HG03558 (cell line): ENCODE data around the gene DUSP21.
"Not testable (repeated sequence)": the region's sequence is repeated elsewhere in the genome, so short reads cannot be mapped to it uniquely, and the experiment has no call there.

ENCODE experiments used
- ATAC-seq: cut with Tn5 transposase; IDR thresholded peaks from one replicate; pipeline ENCODE4 v1.9.1; 2021; ENCODE audit warnings: moderate number of reproducible peaks; ENCODE audit not compliant: unreplicated experiment; ENCODE audit errors: extremely low read depth

DUSP21 gene

GRCh38 chrX:44843753-44844152, at the start of gene DUSP21:
Gene DUSP21 (plus strand): TSS chrX:44844021. CDS start chrX:44844133, 112 bp downstream.
- ATAC-seq = no peak

DNA sequence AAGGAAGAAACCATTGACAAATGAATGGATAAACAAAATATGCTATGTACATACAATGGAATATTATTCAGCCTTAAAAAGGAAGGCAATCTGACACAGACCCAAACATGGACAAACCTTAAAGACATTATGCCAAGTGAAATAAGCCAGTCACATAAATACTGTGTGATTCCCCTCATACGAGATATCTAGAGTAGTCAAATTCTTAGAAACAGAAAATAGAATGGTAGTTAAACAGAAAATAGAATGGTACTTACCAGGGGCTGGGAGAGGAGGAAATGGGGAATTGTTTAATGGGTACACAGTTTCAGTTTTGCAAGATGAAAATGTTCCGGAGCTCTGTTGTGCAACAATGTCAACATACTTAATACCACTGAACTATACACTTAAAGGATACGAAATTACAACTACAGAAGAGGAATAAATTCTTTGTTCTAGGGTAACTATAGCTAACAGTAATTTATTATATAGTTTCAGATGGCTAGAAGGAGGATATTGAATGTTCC, 47.8 kb upstream of the DUSP21 start:
- no peak for ATAC-seq

GRCh38 chrX:44802613-44803012, 41.2 kb upstream of the DUSP21 start:
- ATAC-seq = no peak

- no peak for ATAC-seq
Observed at GRCh38 chrX:44815681-44816080, 28.1 kb upstream of the DUSP21 start.

DNA sequence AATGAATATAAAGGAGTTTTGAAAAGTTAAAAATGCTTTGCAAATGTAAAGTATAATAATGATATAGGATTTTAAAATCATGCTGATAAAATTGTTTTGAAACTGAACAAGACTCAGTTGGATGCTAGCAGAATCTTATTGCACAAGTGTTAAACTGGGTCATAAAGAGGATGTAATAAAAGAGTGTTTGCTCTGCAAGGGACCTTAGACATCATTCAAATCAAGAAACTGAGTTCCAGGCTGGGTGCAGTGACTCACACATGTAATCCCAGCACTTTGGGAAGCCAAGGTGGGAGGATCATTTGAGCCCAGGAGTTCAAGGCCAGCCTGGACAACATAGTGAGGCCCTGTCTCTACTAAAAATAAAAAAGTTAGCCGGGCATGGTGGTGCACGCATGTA, 27.5 kb upstream of the DUSP21 start:
- no peak for ATAC-seq

DNA sequence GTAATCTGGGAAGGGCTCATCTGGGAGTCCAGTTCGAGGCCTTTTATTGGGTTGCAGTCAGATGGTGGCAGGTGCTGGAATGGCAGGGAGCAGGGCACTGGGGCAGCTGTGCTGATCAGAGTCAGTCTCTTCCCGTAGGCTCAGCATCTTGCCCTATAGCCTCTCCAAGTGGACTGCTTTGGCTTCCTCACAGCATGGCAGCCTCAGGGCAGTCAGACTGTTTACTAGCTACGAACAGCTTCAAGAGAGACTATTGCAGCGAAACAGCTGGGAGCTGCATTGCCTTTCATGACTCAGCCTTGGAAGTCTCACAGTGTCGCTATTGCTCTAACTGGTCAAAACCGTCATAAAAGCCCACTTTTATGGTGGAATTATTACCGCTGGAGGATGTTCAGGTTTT, 26.8 kb upstream of the DUSP21 start:
- ATAC-seq = no peak

DNA sequence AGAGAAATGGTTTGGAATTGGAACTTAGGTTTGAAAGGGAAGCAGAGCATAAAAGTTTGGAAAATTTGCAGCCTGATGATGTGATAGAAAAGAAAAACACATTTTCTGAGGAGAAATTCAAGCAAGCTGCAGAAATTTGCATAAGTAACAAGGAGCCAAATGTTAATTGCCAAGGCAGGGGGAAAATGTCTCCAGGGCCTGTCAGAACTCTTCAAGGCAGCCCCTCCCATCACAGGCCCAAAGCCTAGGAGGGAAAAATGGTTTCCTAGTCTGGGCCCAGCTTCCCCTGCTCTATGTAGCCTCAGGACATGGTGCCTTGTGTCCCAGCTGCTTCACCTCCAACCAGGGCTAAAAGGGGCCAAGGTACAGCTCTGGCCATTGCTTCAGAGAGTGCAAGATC, 21.2 kb upstream of the DUSP21 start:
- no peak for ATAC-seq

DNA sequence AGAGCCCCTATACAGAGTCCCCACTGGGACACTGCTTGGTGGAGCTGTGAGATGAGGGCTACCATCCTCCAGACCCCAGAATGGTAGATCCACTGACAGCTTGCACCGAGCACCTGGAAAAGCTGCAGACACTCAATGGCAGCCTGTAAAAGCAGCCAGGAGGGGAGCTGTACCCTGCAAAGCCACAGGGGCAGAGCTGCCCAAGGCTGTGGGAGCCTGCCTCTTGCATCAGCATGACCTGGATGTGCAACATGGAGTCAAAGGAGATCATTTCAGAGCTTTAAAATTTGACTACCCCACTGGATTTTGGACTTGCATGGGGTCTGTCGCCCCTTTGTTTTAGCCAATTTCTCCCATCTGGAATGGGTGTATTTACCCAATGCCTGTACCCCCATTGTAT, 20.6 kb upstream of the DUSP21 start:
- ATAC-seq = not testable (repeated sequence)

DNA sequence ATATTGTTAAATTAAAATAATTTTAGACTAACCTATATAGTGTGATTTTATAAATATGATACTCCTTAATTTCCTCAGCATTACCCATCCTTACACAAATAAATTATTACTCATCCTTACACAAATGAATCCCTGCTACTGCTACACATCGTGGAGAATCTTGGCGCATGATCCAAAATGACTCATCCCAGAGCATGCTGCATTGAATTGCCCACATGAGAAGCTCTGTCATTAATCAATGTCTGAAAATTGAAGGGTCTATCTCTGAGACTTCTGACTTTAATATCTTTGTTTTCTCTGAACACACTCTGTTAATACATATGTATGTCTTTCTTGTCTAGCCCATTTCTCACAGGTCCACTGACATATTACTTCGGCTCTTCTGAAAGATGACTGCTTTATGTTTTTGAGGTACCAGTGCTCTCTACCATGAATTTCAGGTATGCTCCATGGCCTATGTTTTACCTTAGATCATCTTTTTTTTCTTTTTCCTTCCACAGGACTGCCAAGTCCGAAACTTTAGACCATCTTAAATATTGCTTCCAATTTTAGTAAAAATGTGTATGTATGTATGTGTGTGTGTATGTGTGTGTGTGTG, 15.7 kb upstream of the DUSP21 start:
- no peak for ATAC-seq

GRCh38 chrX:44829832-44830231, 14.0 kb upstream of the DUSP21 start:
- ATAC-seq = no peak

DNA sequence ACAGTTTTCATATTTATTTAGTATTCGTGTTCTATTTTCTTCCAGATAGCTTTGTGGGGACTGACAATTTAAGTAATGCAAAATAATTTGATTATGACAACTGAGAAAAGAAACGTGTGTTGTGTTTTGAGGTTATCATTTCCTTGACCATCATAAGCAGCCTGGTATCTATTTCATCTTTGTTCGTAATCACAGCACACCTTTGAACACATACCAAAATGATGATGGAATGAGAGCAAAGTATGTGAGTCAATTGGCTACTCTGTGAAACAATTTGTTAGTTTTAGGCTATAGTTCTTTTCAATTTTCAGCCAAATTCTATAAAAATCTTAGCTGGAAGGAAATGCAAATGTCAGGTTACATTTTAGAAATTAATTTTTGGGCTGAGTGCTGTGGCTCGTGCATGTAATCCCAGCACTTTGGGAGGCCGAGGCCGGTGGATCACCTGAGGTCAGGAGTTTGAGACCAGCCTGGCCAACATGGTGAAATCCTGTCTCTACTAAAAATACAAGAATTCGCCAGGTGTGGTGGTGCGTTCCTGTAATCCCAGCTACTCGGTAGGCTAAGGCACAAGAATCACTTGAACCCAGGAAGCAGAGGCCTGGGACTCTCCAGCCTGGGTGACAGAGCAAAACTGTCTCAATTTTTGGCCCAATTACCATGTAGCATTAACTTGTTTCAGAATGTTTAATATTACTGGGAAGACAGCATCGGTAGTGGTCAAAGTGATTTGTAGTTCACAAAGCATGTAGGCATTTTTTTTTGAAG, 1.1 kb upstream of the DUSP21 start:
- no peak for ATAC-seq

DNA sequence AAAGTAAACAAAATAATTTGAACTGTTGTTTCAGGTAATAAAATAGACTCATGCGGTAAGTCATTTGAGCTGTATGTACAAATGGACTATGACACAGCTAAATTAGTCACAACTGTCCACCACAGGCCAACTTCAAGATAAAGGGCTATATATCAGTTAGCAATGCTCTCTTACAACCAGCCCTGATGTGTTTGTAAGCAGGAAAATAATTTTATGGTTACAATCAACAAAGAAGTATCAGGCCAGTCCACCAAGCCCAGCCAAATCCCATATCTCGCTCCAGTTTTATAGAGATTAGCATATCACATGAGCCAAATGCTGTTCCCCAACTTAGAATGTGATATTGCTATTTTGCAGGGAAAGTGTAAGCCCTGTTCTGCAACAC, 511 bp upstream of the DUSP21 start:
- no peak for ATAC-seq

- no peak for ATAC-seq
Observed at GRCh38 chrX:44844204-44844603, 383 bp downstream of the DUSP21 start.

GRCh38 chrX:44850891-44851290, 7.1 kb downstream of the DUSP21 start:
- not testable (repeated sequence) for ATAC-seq

- no peak for ATAC-seq
Observed at GRCh38 chrX:44871114-44871645, 27.4 kb downstream of the DUSP21 start.

- peak; percentile 7 for ATAC-seq
Observed at GRCh38 chrX:44871931-44872820, 28.4 kb downstream of the DUSP21 start.

DNA sequence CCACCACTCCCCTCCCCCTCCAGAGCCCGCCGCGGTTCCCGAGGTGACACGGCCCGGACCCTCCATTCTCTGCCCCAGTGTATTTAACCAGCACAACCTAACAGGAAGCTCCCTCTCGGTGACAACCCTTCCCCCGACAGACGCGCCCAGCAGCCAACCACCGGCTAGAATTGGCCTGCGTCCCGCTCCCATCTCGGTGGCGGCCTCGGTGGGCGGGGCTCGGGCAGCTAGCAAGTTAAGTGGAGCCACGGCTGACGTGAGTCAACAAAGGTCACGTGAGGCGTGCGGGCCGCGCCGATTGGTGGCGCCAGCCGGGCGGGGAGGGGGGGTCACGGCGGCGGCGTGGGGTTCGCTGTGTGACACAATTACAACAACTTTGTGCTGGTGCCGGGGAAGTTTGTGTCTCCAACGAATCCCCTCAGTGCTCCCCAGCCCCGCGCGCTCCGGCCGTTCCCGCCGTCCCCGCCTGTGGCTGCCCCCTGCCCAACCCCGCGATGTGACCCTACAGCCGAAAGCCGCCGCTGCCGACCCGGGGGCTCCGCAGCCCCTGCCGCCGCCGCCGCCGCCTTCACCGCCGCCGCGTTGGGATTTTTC, 29.1 kb downstream of the DUSP21 start, which contains the start of gene KDM6A:
Gene KDM6A, plus strand, starts transcription at position 368 of the 594 bp plus-strand sequence. CDS start 364 bp downstream, outside the sequence.
- peak; percentile 80 for ATAC-seq

GRCh38 chrX:44873415-44874276, 29.8 kb downstream of the DUSP21 start:
- no peak for ATAC-seq
